Tongue (tissue), 2 donors: ENCODE data around the gene SIK2. TPM values are rescaled to one million over a fixed set of nuclear protein-coding genes. Genes with fewer than 3 reads are reported as not detected.
"Not testable (repeated sequence)": the region's sequence is repeated elsewhere in the genome, so short reads cannot be mapped to it uniquely, and the experiment has no call there.

ENCODE experiments used
- DNase-seq: peaks from one replicate; pipeline ENCODE4 v3.0.0-alpha.2; 2015
- total RNA-seq: library from RNA; depleted of rRNA; stranded (reverse); fragments of >200 nt; gene quantifications from one replicate; pipeline ENCODE4 v1.2.3, GENCODE V29; 2014

SIK2 gene
- total RNA-seq, 1 donor from 2014 or later, result 25.4 TPM

GRCh38 chr11:111699579-111700156 is 97.4 kb downstream of the SIK2 start:
- no peak for DNase-seq

- no peak for DNase-seq
Observed at GRCh38 chr11:111700162-111700561, 97.9 kb downstream of the SIK2 start.

- no peak for DNase-seq
Observed at GRCh38 chr11:111702623-111703022, 100.4 kb downstream of the SIK2 start.

- DNase-seq, result peak; percentile 45
Observed at GRCh38 chr11:111703576-111703975, 101.3 kb downstream of the SIK2 start.

- peak; percentile 81 for DNase-seq
Observed at GRCh38 chr11:111707039-111707690, 104.9 kb downstream of the SIK2 start.

GRCh38 chr11:111707691-111708067 is 105.4 kb downstream of the SIK2 start:
- no peak for DNase-seq

- DNase-seq, result no peak
Observed at GRCh38 chr11:111714522-111714921, 112.3 kb downstream of the SIK2 start.

- no peak for DNase-seq
Observed at GRCh38 chr11:111715142-111715816, 113.0 kb downstream of the SIK2 start.

GRCh38 chr11:111717660-111718059 is 115.4 kb downstream of the SIK2 start:
- not testable (repeated sequence) for DNase-seq

- DNase-seq, result peak; percentile 9
Observed at GRCh38 chr11:111718436-111718835, 116.2 kb downstream of the SIK2 start.

GRCh38 chr11:111718859-111719258 is 116.6 kb downstream of the SIK2 start:
- DNase-seq, result no peak

GRCh38 chr11:111719379-111719778 is 117.1 kb downstream of the SIK2 start:
- no peak for DNase-seq

- no peak for DNase-seq
Observed at GRCh38 chr11:111720801-111721494, 118.7 kb downstream of the SIK2 start.

GRCh38 chr11:111722501-111722900 is 120.3 kb downstream of the SIK2 start:
- no peak for DNase-seq

GRCh38 chr11:111723595-111723994 is 121.3 kb downstream of the SIK2 start:
- no peak for DNase-seq

GRCh38 chr11:111724615-111725129 is 122.4 kb downstream of the SIK2 start:
- DNase-seq, result no peak

GRCh38 chr11:111725621-111726020 is 123.4 kb downstream of the SIK2 start:
- no peak for DNase-seq

GRCh38 chr11:111726301-111726713 is 124.1 kb downstream of the SIK2 start:
- DNase-seq, result no peak

- DNase-seq, result no peak
Observed at GRCh38 chr11:111727431-111727830, 125.2 kb downstream of the SIK2 start.

GRCh38 chr11:111729071-111729830 is 127.0 kb downstream of the SIK2 start:
- DNase-seq, result peak; percentile 80

- DNase-seq, result no peak
Observed at GRCh38 chr11:111729831-111730311, 127.6 kb downstream of the SIK2 start.
